Colon (tissue), 2 donors: ENCODE measurements around the gene TMA16.
"Not testable (repeated sequence)": the region's sequence is repeated elsewhere in the genome, so short reads cannot be mapped to it uniquely, and the experiment has no call there.

Source experiments
- FAIRE-seq: peaks from 2 replicates; lab custom pipeline; 2012; peaks lifted over from hg19 to GRCh38; lab: Jason Lieb, UNC
- donor health status: control.
- donor health status: control.

TMA16 gene

DNA sequence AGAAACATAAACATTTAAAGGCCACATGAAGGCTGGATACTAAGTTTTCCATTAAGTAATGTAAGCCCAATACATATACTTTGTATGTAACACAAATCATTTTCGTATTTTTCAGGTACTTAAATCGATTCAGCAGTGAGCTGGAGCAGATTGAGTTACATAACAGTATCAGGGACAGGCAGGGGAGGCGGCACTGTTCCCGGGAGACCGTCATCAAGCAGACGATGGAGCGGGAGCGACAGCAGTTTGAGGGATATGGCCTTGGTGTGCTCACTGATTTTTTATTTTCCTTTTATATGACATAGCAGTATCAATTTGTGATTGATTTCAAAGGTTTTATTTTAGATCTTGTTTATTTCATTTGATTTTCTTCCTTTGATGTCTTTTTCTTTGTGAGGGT is 20.7 kb downstream of the TMA16 start:
- FAIRE-seq = no peak

DNA sequence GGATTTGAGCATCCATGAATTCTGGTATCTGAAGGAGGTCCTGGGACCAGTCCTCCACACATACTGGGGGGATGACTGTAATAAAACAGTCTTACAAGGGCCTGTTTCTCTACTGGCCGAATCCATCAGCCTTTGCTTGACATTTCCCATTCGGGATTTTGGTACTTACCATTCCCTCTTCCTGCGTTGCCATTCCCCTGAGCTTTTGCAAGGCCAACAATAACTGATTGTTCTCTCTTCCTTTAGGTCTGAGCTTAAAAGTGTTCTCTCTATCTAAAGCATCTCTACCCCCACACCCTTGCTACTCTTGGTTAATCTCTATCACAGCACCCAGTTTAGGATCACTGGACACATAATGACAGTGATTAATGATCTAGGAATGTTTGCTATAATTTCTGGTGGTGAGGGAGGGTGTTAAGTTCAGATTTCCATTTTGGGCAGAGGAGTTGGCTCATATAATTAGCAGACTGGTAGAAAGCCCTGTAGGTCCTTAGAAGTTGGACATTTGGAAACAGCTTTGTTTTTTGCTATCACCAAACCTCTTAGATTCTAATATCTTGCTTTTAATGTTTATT is 29.4 kb downstream of the TMA16 start:
- no peak for FAIRE-seq

DNA sequence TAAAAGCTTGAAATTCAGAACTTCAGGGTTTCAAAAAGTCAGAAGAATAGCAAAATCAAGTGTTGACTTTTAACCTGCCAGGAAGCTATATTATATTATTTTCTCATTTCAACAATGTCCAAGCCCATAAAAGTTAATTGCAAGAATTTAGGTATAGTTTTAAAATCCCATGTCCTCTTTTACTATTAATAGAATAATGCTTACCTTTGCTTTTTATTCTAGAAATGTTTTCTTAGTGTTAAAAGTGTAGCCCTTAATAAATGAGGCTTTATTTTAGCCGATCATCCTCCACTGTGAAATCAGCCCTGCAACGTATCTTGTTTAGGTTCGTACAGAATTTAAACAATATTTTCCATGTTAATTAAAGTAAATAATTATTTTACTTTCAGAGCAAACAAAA is 31.5 kb downstream of the TMA16 start:
- FAIRE-seq = no peak

DNA sequence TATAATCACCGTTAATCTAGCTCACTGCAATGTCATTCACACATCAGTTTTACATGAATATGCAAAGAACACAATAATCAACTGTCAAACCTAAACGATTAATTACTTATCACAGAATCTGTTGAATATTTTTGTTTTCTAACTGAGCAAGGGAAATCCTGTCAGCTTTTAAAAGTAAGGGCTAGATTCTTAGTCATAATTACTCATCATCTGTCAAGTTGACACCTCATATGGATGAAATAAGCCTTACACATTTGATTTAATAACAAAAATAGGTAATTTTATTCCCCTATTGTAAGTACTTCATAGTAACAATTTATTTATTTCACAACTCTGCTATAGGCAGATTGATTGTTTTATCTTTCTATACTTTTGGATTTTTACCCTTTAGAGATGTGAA is 32.7 kb downstream of the TMA16 start:
- no peak for FAIRE-seq

DNA sequence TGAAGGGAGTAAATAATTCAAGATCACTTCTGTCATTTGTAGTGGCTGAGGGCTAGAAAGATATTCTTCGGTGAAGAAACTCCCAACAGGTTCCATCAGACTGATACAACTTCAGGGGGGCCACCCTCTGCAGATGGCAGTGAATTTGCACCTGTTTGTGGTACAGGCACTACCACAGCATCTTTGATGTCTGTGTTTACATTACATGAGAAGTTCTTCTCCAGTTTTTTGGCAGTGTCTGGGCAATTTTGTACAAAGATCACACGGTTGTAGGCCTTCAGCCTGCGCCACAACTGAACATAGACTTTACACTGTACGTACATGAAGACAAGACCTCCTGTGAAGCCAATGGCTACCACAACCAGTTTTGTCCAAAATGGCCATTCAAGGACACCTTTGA is 34.2 kb downstream of the TMA16 start:
- no peak for FAIRE-seq

DNA sequence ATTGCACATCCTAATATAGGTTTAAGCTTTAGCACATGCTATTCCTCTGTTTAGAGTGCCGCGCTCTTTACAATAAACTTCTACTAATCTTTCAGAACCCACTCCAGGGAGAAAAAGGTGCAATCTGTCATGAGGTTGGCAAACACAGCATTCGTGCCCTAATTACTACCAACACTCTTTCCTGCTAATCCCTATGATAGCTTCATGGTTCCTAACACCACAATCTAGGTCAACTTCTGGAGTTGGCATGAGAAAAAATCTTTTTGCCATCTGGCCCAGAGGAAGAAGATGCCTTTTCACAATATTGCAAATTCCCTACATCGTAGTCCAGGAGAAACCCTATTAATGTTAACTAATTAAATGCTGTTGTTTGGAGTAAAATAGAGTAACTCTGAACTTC is 39.6 kb downstream of the TMA16 start:
- FAIRE-seq = no peak

DNA sequence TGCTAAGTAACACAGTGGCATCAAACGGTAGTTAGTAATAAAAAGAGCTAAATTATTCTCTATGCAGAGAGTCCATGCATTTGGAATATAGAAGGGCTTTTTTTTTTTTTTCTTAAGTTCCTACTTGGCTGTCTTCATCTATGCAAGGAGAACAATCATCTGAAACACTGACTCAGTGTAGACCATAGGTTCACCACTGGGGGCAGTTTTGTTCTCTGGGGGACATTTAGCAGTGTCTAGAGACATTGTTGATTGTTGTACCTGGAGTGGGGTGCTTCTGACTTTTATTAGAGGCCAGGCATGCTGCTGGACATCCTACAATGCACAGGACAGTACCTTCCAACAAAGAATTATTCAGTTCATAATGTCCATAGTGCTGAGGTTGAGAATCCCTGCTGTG is 41.2 kb downstream of the TMA16 start:
- no peak for FAIRE-seq

DNA sequence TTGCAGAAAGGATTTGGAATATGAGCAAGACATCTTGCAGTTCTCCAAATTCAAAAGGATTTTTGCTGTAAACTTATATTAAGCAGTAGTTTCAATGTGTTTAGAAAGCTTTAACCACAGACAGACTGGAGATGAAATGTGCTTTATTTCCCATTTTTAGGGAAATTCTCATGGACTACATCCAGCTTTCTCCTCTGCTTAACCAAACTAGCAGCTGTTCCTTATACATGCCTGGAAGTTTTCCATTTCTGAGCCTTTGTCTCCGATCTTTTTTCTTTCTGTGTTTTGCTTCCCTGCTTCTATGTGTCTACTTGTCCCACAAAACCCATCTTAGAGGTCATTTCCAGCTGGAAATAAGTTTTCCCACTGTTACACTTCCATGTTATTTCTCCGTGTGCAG is 41.6 kb downstream of the TMA16 start:
- FAIRE-seq = no peak

DNA sequence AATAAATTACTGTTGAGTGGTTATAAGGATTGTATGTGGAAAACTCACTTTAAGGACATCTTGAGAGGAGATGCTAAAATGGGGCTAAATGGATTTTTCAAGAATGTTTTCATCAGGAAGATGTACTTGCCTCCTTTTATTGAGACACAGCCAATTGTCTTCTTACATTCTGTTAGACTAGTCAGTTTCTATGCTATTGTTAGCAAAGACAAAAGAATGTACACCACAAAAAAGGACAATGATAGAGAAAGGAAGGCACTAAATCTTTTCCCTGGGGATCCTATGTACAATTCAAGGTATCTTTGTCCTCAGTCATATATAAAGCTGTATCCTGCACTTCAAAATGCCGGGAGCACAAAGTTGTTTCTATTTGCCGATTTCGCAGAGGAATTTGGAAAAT is 42.6 kb downstream of the TMA16 start:
- FAIRE-seq = no peak

DNA sequence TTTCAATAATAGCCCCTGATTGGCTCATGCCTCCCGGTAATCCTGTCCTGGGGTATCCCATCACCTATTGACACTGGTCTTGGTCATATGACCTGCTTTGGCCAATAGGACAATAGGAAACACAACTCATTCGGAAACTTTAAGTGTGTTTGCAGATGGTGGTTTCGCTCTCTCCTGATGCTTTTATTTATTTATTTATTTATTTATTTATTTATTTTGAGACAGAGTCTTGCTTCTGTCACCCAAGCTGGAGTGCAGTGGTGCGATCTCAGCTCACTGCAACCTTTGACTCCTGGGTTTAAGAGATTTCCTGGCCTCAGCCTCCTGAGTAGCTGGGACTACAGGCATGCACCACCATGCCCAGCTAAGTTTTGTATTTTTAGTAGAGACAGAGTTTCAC is 44.3 kb downstream of the TMA16 start:
- not testable (repeated sequence) for FAIRE-seq

DNA sequence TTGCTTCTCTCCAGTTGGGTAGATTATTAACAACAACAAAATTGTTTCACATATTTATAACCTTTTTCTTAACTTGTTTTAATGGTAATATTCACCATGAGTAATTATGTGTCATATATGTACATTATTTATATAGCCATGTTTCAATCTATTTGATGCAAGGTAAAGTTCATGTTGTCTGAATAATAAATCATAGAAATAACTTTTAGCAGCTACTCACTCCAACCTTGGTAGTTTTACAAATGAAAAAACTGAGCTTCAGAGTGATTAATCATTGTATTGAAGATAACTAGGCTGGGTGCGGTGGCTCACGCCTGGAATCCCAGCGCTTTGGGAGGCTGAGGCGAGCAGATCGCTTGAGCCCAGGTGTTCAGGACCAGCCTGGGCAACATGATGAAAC is 46.0 kb downstream of the TMA16 start:
- FAIRE-seq = no peak

DNA sequence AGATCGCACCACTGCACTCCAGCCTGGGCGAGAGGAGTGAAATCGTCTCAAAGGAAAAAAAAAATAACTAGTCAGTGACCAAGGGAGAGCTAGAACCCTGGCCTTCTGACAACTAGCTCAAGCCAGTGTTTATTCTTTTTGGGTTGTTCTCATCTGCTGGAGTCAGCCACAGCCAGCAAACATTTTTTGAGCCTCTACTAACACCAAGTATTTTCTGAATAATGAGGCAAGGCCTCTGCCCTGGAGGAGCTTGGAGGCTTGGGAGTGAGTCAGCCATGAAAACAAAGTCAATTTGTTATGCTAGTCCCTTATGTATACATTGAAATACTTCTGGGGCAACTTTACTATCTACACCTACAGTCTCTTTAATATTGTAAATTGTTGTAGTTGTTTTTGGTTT is 46.5 kb downstream of the TMA16 start:
- no peak for FAIRE-seq

DNA sequence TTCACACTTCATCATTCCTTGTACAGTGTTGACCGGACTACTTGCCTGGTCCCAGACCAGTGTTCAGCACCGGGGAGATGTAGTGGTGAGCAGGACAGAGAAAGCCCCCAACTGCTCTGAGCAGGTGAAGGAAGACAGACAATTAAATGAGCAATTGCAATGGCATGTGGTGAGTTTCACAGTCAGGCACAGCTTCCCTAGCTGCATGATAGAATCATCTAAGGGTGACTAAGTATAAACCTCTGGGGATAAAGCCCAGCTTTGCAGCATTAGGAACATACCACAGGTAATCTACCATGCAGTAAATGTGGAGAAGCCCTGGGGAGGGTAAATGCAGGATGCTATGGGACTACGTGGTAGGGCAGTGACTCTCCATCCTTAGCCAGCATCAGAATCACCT is 47.8 kb downstream of the TMA16 start:
- FAIRE-seq = no peak

DNA sequence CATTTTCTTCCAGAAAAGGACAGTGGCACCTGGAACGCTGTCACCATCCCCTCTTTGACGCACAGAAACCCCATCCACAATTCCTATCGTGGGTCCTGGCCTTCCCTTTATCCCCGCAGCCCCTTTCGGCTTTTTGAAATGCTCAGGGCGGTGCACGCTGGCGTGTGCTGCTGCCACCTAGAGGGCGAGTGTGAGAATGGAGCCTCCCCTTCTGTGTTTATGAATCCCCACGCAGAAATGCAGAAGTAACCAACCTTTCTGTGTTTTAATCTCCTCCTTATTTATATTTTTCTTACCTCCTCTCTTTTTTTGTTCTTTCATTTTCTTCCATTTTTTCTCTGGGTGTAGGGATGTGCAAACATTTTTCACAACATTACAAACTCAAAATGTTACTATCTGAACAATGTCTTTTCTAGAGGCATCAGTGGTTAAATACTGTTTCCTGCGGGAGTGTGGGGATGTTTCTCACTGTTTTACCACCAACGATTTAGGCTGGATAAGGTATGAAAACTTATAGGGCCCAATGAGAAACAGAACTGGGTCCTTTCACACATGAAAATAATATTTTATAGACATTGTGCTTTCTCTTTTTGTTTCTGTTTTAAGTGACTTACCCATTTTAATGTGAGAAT is 50.0 kb downstream of the TMA16 start:
- FAIRE-seq = no peak

DNA sequence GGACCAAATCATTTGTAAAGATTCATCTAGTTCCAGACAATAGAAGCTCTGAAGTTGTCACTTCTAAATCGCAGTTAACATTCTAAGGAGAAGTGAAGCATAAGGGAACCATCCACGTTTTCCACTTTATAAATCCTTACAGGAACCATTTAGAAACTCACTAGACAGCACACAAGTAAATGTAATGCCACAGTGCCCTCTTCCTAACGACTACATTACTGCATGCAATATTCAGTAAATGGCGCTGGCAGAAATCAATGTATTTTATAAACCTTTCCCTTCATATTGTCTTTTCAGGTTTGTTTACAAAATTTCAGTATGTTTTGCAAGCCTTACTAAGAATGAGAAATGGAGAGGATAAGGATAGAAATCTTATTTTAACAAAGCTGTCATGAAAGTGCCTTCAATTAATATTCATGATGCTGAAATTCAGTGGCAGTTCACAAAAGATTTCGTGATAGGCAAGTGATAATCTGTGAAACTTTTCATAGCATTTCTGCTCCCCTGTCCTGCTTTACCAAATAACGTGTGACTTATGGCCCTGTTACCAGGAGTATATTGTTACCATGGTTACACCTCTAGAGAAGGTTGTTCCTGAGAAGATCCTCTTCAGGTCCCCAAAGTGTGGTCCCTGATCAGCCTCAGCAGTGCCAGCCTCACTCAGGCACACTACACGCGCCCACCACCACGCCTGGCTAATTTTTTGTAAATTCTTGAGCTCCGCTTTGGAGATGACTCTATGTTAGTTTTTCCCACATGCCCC is 54.2 kb downstream of the TMA16 start:
- no peak for FAIRE-seq

DNA sequence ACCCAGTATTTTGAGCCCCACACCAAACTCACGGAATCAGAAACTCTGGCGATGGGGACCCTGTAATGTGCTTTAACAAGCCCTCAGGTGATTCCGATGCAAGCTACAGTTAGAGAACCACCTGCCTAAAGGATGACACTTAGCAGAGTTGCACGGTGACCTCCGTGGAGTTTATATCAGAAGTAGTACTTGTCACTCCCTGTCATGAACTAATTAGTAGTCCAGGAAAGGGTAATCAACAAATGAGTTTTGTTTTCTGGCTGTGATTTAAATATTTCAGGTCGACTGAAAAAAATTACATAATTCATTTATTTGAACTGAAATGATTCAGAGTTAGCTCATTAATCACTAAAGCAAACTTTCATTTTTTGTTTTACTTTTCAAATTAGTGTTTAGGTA is 56.4 kb downstream of the TMA16 start:
- FAIRE-seq = no peak

DNA sequence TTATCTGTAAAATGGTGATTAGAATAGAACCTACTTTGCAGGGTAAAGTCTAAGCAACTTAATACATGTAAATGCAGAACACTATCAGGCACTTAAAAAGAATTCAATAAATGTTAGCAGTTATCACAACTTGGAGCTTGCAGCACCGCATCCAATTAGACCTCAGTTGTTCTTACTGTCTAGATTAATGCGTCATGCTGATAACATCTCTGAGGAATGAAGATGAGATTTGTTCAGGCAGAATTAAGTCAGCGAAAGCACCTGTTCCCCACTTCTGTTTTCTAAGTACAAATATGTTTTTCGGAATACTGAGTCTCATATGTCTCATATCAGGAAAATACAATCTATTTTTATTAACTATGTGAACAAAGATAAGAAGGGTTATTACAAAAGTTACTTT is 58.7 kb downstream of the TMA16 start:
- no peak for FAIRE-seq

DNA sequence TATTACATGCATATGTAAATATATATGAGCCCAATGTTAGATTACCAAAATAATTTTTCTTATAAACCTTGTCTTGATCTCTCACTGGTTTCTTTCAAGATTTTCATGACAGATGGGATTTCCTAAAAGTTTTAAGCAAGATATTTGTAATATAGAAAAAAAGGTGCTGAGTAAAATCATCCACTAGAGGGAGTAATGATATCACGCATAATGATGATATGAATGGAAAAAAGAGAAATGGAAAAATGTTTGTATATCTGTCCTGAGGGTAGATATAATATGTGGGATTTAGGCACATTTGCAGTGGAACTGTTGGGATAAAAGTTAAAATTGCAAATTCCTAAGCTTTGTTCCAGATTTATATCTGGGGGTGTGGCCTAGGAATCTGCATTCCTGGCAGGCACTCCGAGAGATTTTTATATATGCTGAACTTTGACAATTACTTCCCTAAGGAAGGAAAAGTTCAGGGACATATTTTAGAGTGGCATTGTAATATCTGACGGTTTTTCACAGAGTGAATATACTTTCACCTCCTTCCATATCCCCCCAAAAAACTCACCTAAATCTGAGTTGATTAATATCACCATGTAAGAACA is 60.5 kb downstream of the TMA16 start:
- peak; percentile 61 for FAIRE-seq

DNA sequence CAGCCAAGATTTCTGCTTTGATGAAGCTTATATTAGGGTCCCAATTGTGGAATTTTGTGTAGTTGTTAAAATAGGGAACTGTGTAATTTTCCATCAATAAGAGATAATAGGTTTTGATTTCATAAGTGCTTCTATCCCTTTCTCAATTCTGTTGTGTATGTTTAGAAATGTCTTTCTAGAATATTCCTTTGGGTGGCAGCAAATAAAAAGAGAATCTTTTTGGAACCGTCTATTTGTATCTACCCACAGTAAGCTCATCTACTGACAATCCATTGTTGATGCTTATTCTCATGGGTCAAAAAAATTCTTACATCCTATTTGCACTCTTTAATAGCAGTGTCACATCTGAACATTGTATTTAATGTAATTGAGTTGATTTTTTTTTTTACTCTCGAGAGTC is 61.7 kb downstream of the TMA16 start:
- FAIRE-seq = no peak

DNA sequence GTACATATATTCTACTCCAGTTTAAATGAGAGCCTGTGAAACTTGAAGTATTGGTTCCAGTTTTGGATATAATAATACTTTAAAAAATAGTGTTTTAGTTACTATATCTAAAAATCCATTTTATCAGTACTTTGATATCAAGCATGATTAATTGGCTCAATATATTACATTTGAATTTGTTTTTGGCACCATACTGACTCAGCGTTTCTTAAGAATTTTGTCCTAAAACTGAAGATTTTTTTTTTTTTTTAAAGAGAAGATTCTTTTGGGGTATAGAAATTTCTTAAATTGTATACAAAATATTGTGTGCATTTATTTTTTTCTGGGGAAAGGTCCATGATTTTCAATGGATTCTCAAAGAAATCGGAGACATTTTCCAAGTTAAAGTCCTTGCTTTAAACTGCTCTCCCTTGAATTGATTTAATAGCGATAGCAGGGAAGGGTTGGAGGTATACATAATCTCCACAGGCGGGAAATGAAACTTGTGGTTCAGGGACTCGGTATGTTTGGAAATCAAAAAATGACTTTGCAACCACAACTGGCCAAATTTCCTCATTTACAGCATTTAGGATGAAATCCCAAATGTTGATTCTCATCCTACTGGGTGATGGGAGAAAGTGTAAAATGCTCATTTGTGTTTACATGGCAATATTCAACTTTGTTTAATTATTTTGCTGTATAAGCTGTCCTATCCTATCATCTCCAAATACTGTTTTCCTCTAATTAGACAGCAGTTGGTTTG is 62.3 kb downstream of the TMA16 start:
- FAIRE-seq = peak; percentile 78

DNA sequence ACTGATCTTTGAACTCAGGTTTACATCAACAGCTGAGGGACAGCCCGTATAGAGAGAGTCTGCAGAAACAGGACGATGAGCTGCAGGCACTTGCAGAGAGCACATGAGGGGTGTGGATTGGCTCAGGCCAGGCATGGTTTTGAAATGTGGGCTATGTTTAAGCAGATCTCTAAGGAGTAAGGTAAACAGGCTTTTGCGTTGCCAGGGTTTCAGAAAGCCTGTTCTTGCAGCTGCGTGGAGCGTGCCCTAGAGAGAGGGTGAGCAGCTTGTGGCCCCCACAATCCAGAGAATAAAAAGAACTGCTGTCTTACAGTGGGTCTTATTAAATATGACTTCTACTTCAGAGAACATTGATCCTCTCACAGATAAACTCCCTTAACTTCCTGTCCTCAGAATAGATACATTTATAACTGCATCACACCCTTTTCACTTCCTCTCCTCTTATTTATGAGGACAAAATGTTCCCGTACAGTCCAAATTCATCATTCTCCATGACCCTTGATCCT is 64.1 kb downstream of the TMA16 start:
- no peak for FAIRE-seq

DNA sequence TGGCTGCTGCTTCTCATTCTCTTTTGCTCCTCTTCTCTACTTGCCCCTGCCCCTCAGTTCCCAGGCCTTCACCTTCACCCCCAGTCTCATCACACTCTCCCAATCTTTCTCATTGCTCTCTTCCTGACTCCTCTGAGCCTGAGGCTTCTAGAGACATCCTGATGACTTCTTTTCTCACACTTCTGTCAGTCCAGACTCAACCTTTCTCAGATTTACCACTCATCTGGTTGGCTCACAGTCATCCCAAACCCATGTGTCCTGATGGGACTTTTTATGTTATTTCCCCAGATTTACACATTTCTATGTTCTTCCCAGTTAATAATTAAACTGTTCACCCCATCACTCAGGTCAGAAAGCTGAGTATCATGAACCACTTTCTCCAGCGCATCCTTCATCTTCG is 68.0 kb downstream of the TMA16 start:
- no peak for FAIRE-seq

DNA sequence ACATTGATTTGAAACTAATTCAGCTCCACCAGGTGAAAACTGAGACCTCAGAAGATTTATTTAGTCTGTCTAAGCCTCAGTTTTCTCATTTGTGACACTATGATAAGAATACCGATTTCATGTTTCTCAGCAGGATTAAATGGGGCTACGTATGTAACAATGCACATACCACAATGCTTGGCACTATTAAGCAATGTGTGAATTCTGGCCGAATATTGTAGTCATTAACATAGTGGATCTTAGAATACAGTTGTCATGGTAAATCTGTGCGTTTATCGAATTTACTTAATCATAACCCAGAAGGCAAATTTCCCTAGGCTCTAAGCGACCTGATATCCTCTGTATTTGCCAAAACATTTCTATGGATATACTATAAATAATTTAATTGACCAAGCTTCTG is 69.1 kb downstream of the TMA16 start:
- FAIRE-seq = no peak
